SW480 (cell line): ENCODE measurements around the gene PALLD.
"Not testable (repeated sequence)": the region's sequence is repeated elsewhere in the genome, so short reads cannot be mapped to it uniquely, and the experiment has no call there.

Source experiments
- DNase-seq: peaks from one replicate; pipeline ENCODE4 v3.0.0-alpha.2; 2016; ENCODE audit warnings: low spot score

Gene PALLD

GRCh38 chr4:168677063-168677462, 180.2 kb downstream of the PALLD start:
- no peak for DNase-seq

GRCh38 chr4:168677879-168678278, 181.0 kb downstream of the PALLD start:
- DNase-seq, result no peak

- no peak for DNase-seq
Observed at GRCh38 chr4:168678751-168679366, 182.0 kb downstream of the PALLD start.

GRCh38 chr4:168679397-168679796, 182.5 kb downstream of the PALLD start:
- DNase-seq, result no peak

GRCh38 chr4:168679819-168680218, 183.0 kb downstream of the PALLD start:
- no peak for DNase-seq

- DNase-seq, result no peak
Observed at GRCh38 chr4:168682898-168683500, 186.1 kb downstream of the PALLD start.

- no peak for DNase-seq
Observed at GRCh38 chr4:168683595-168683994, 186.7 kb downstream of the PALLD start.

GRCh38 chr4:168685136-168685809, 188.4 kb downstream of the PALLD start:
- DNase-seq, result no peak

GRCh38 chr4:168688584-168688983, 191.7 kb downstream of the PALLD start:
- no peak for DNase-seq

- DNase-seq, result no peak
Observed at GRCh38 chr4:168689791-168690190, 192.9 kb downstream of the PALLD start.

- DNase-seq, result no peak
Observed at GRCh38 chr4:168690199-168690598, 193.3 kb downstream of the PALLD start.

- no peak for DNase-seq
Observed at GRCh38 chr4:168691631-168692369, 194.9 kb downstream of the PALLD start.

GRCh38 chr4:168693750-168694490, 197.1 kb downstream of the PALLD start:
- DNase-seq, result no peak

- no peak for DNase-seq
Observed at GRCh38 chr4:168694667-168695066, 197.8 kb downstream of the PALLD start.

- DNase-seq, result no peak
Observed at GRCh38 chr4:168695288-168695687, 198.4 kb downstream of the PALLD start.

- DNase-seq, result no peak
Observed at GRCh38 chr4:168696280-168696679, 199.4 kb downstream of the PALLD start.

GRCh38 chr4:168696826-168697225, 200.0 kb downstream of the PALLD start:
- no peak for DNase-seq

GRCh38 chr4:168699224-168699878, 202.5 kb downstream of the PALLD start:
- no peak for DNase-seq

GRCh38 chr4:168701061-168701460, 204.2 kb downstream of the PALLD start:
- DNase-seq, result no peak

- not testable (repeated sequence) for DNase-seq
Observed at GRCh38 chr4:168702581-168703087, 205.8 kb downstream of the PALLD start.

GRCh38 chr4:168705121-168705520, 208.3 kb downstream of the PALLD start:
- DNase-seq, result no peak
